Gastrocnemius medialis (tissue), 4 donors: ENCODE data around the gene DYSF.

Experiments
- CTCF ChIP-seq, 5 experiments: fragments of 450-650 bp in 3 of 5; fragments of 200-600 bp in 2 of 5; sonication (generic) in 2 of 5; IDR thresholded peaks in 4 of 5; conservative IDR thresholded peaks in 1 of 5; 1 replicate in 4 of 5; 2 replicates in 1 of 5; pipeline ENCODE4 v1.5.1; 2016 to 2019; ENCODE audit warnings: antibody characterized with exemption in 5 of 5, mild to moderate bottlenecking in 3 of 5, moderate library complexity in 3 of 5
- POLR2A ChIP-seq, 2 donors: fragments of 450-650 bp; IDR thresholded peaks; one replicate each; pipeline ENCODE4 v1.6.1; 2017; ENCODE audit warnings: antibody characterized with exemption in 2 of 2, mild to moderate bottlenecking in 2 of 2, moderate library complexity in 2 of 2

- TF ChIP-seq CTCF (IDR thresholded peaks at IDR 0.05 in 4 of 5, conservative IDR thresholded peaks at IDR 0.05 in 1 of 5) (no peak), POLR2A (IDR thresholded peaks at IDR 0.05) (no peak)
These were observed 274.2 kb downstream of the DYSF start for GRCh38 chr2:71727562-71727961.
